Measurements from ENCODE around the gene OR2L5.

DNA sequence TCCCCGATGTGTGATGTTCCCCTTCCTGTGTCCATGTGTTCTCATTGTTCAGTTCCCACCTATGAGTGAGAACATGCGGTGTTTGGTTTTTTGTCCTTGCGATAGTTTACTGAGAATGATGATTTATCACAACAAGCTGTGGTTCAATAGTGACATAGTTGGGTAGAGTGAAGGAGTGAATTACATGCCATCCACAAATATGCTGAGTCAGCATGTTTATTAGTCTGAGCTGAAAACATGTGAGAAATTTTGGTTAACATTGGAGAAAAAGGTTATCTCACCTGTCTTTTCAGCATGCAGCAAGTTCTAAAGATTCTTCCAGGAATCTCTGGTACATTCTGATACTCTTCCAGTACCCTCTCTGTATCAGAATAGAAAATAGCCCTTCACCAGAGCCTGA lies 52.1 kb downstream of the OR2L5 start:
- TF ChIP-seq GLI4 (CRISPR knock-in tag; IDR thresholded peaks at IDR 0.05; ENCODE audit: borderline replicate concordance) (no peak), RAD21 (CRISPR knock-in tag; IDR thresholded peaks at IDR 0.05) (no peak), REPIN1 (CRISPR knock-in tag; IDR thresholded peaks at IDR 0.05; ENCODE audit: borderline replicate concordance, low read depth) (no peak), POLR2AphosphoS5 (IDR thresholded peaks at IDR 0.05; ENCODE audit: low read depth, low read length) (no peak)
- TF ChIP-seq, protein P1, sequence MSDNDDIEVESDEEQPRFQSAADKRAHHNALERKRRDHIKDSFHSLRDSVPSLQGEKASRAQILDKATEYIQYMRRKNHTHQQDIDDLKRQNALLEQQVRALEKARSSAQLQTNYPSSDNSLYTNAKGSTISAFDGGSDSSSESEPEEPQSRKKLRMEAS (IDR thresholded peaks at IDR 0.05): no peak
- TF ChIP-seq, protein P2, sequence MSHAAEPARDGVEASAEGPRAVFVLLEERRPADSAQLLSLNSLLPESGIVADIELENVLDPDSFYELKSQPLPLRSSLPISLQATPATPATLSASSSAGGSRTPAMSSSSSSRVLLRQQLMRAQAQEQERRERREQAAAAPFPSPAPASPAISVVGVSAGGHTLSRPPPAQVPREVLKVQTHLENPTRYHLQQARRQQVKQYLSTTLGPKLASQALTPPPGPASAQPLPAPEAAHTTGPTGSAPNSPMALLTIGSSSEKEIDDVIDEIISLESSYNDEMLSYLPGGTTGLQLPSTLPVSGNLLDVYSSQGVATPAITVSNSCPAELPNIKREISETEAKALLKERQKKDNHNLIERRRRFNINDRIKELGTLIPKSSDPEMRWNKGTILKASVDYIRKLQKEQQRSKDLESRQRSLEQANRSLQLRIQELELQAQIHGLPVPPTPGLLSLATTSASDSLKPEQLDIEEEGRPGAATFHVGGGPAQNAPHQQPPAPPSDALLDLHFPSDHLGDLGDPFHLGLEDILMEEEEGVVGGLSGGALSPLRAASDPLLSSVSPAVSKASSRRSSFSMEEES (CRISPR knock-in tag; IDR thresholded peaks at IDR 0.05): no peak
- TF ChIP-seq, protein P3, sequence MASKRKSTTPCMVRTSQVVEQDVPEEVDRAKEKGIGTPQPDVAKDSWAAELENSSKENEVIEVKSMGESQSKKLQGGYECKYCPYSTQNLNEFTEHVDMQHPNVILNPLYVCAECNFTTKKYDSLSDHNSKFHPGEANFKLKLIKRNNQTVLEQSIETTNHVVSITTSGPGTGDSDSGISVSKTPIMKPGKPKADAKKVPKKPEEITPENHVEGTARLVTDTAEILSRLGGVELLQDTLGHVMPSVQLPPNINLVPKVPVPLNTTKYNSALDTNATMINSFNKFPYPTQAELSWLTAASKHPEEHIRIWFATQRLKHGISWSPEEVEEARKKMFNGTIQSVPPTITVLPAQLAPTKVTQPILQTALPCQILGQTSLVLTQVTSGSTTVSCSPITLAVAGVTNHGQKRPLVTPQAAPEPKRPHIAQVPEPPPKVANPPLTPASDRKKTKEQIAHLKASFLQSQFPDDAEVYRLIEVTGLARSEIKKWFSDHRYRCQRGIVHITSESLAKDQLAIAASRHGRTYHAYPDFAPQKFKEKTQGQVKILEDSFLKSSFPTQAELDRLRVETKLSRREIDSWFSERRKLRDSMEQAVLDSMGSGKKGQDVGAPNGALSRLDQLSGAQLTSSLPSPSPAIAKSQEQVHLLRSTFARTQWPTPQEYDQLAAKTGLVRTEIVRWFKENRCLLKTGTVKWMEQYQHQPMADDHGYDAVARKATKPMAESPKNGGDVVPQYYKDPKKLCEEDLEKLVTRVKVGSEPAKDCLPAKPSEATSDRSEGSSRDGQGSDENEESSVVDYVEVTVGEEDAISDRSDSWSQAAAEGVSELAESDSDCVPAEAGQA (IDR thresholded peaks at IDR 0.05; ENCODE audit: low read depth): no peak
- TF ChIP-seq, protein P3 (CRISPR knock-in tag; IDR thresholded peaks at IDR 0.05; ENCODE audit: borderline replicate concordance): no peak
- TF ChIP-seq, protein P4, sequence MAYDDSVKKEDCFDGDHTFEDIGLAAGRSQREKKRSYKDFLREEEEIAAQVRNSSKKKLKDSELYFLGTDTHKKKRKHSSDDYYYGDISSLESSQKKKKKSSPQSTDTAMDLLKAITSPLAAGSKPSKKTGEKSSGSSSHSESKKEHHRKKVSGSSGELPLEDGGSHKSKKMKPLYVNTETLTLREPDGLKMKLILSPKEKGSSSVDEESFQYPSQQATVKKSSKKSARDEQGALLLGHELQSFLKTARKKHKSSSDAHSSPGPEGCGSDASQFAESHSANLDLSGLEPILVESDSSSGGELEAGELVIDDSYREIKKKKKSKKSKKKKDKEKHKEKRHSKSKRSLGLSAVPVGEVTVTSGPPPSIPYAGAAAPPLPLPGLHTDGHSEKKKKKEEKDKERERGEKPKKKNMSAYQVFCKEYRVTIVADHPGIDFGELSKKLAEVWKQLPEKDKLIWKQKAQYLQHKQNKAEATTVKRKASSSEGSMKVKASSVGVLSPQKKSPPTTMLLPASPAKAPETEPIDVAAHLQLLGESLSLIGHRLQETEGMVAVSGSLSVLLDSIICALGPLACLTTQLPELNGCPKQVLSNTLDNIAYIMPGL (CRISPR knock-in tag; IDR thresholded peaks at IDR 0.05; ENCODE audit: borderline replicate concordance in 1 of 2, low read depth in 1 of 2): no peak
- TF ChIP-seq, protein P5, sequence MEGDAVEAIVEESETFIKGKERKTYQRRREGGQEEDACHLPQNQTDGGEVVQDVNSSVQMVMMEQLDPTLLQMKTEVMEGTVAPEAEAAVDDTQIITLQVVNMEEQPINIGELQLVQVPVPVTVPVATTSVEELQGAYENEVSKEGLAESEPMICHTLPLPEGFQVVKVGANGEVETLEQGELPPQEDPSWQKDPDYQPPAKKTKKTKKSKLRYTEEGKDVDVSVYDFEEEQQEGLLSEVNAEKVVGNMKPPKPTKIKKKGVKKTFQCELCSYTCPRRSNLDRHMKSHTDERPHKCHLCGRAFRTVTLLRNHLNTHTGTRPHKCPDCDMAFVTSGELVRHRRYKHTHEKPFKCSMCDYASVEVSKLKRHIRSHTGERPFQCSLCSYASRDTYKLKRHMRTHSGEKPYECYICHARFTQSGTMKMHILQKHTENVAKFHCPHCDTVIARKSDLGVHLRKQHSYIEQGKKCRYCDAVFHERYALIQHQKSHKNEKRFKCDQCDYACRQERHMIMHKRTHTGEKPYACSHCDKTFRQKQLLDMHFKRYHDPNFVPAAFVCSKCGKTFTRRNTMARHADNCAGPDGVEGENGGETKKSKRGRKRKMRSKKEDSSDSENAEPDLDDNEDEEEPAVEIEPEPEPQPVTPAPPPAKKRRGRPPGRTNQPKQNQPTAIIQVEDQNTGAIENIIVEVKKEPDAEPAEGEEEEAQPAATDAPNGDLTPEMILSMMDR (CRISPR knock-in tag; IDR thresholded peaks at IDR 0.05): no peak
